AG04450 (cell line): ENCODE results near the gene CASP14. TPM values are rescaled to one million over a fixed set of nuclear protein-coding genes. Genes with fewer than 3 reads are reported as not detected.
"Not testable (repeated sequence)": the region's sequence is repeated elsewhere in the genome, so short reads cannot be mapped to it uniquely, and the experiment has no call there.

ENCODE experiments used
- CTCF ChIA-PET: fragments of 300-600, 350-600 bp; formaldehyde crosslinking; extraction: SDS; loops from one replicate; lab custom pipeline; 2022; ENCODE audit warnings: antibody characterized with exemption, inconsistent platforms; lab: Charles Lee
- POLR2A ChIA-PET: fragments of 350-600 bp; formaldehyde crosslinking; extraction: SDS; loops from one replicate; lab custom pipeline; 2021; ENCODE audit warnings: antibody characterized with exemption, inconsistent platforms; lab: Yijun Ruan, JAX
- DNase-seq: peaks from one replicate; pipeline ENCODE4 v3.0.0-alpha.2; 2011; ENCODE audit warnings: low read depth, low spot score
- H3K27ac ChIP-seq: one replicate; pipeline ENCODE4 v1.5.1; 2012; ENCODE audit warnings: low read depth, low read length, control low read depth
- H3K27me3 ChIP-seq: one replicate; pipeline ENCODE4 v1.6.0; 2012; ENCODE audit warnings: low read length; ENCODE audit not compliant: control insufficient read depth, insufficient read depth
- H3K4me3 ChIP-seq: 2 replicates; pipeline ENCODE4 v1.5.1; 2011; ENCODE audit warnings: mild to moderate bottlenecking, low read depth, low read length, control low read depth
- H3K9me3 ChIP-seq: 2 replicates; pipeline ENCODE4 v1.5.1; 2012; ENCODE audit warnings: low read length; ENCODE audit not compliant: control insufficient read depth, insufficient read depth
- CTCF ChIP-seq: IDR thresholded peaks from 2 replicates; pipeline ENCODE4 v1.5.1; 2011; ENCODE audit warnings: low read depth, low read length, control low read depth, inconsistent platforms
- polyA plus RNA-seq: library from polyadenylated mRNA; depleted of rRNA; stranded (reverse); fragments of >200 nt; gene quantifications from 2 replicates; pipeline ENCODE4 v1.2.3, GENCODE V29; 2011

CASP14 gene
- polyA plus RNA-seq, 1 experiment = not detected

DNA sequence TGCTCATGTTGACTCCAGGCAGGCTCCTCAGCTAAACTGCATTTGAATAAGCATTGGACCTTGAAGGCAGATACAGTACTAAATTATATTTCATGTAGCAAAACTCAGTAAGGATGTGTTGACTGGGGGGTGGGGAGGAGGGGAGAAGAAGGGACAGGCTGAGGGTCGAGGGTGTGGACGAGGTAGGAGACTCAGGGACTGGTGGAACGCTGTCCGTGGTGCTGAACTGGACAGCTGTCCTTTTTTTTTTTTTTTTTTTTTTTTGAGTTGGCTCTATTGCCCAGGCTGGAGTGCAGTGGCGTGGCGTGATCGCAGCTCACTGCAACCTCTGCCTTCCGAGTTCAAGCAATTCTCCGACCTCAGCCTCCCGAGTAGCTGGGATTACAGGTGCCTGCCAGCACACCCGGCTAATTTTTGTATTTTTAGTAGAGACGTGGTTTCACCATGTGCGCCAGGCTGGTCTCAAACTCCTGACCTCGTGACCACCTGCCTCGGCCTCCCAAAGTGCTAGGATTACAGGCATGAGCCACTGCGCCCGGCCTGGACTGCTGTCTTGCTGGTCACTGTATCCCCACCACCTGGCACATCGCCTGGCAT, 33.2 kb upstream of the CASP14 start:
- H3K27ac ChIP-seq = no peak overlapping the region
- no peaks in the 10 kb centered on the region for H3K27me3 ChIP-seq
- no peaks in the 10 kb centered on the region for H3K9me3 ChIP-seq
- POLR2A ChIA-PET = no interaction called here
- CTCF ChIA-PET = no interaction called here
- no peak overlapping the region for H3K4me3 ChIP-seq
- DNase-seq = no peak
- TF ChIP-seq CTCF = no peak

GRCh38 chr19:15018836-15019235, 30.4 kb upstream of the CASP14 start:
- CTCF ChIA-PET, H3K27ac ChIP-seq, H3K9me3 ChIP-seq, DNase-seq, H3K4me3 ChIP-seq, H3K27me3 ChIP-seq, POLR2A ChIA-PET: not testable (repeated sequence)

GRCh38 chr19:15021286-15022007, 27.8 kb upstream of the CASP14 start:
- H3K27ac ChIP-seq = no peak overlapping the region
- TF ChIP-seq CTCF = no peak
- H3K4me3 ChIP-seq = no peak overlapping the region
- CTCF ChIA-PET = no interaction called here
- no peaks in the 10 kb centered on the region; the same call in 1 of the 2 replicates for H3K9me3 ChIP-seq
- POLR2A ChIA-PET = no interaction called here
- DNase-seq = no peak
- peaks cover 2% of the 10 kb centered on the region for H3K27me3 ChIP-seq

GRCh38 chr19:15022752-15023151, 26.5 kb upstream of the CASP14 start:
- TF ChIP-seq CTCF = no peak
- peaks cover 2% of the 10 kb centered on the region for H3K27me3 ChIP-seq
- no peak overlapping the region for H3K27ac ChIP-seq
- CTCF ChIA-PET = interaction anchor here (0.7 kb wide), 1 partner anchor 69 kb away, joined by 5 read pairs; no protein-coding TSS in a partner anchor
- POLR2A ChIA-PET = no interaction called here
- DNase-seq = no peak
- H3K4me3 ChIP-seq = no peak overlapping the region
- no peaks in the 10 kb centered on the region; the same call in 1 of the 2 replicates for H3K9me3 ChIP-seq

- no peak for TF ChIP-seq CTCF
- Histone ChIP-seq H3K4me3 (no peak overlapping the region), H3K27me3 (peaks cover 2% of the 10 kb centered on the region), H3K9me3 (no peaks in the 10 kb centered on the region; the same call in 1 of the 2 replicates), H3K27ac (no peak overlapping the region)
- ChIA-PET CTCF (no interaction called here), POLR2A (no interaction called here)
- DNase-seq = no peak
Measured at GRCh38 chr19:15025217-15025616, 24.1 kb upstream of the CASP14 start.
